HG02981 (cell line): ENCODE results near the gene HTR1A.

ENCODE experiments used
- ATAC-seq: cut with Tn5 transposase; IDR thresholded peaks from one replicate; pipeline ENCODE4 v1.9.1; 2021; ENCODE audit warnings: mild to moderate bottlenecking, moderate library complexity; ENCODE audit not compliant: unreplicated experiment

HTR1A gene

DNA sequence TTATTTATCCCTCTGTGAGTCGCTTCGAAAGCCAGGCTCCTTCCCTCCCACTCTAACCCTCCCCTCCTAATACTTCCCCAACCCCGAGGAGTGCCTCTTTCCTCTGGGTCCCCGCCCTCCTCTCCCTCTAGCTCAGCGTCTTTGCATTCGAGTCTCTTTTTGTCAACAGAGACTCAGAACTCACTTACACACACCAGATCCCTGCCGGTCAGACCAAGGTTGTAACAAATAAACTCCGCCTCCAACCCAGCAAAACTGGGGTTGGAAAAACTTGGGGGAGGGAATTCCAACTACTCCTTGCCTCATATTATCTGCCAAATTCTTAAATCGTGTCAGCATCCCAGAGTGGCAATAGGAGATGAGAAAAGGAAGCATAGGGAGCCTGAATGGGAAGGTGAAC lies at the start of gene HTR1A:
TSS of gene HTR1A (minus strand) at position 167 of the 400 bp plus-strand sequence. CDS start 726 bp downstream, outside the sequence.
- ATAC-seq: no peak

DNA sequence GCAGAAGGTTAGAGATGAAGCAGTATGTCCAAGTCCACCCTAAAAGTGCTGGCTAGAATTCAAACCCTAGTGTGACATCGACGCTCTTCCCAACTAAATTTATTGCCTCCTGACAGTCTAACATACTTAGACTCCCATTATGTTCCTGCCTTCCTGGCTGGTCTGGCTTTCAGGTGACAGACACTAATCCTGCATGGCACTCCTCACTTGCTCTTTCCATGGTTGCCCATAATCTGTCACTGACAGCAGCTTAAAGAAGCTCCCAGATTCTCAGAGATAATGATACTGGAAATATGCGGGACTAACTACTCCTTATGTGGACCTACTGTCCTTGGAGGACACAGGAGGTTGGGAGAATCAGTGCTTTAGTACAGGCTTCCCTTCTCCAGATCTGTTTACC lies 41.7 kb upstream of the HTR1A start:
- ATAC-seq: no peak

DNA sequence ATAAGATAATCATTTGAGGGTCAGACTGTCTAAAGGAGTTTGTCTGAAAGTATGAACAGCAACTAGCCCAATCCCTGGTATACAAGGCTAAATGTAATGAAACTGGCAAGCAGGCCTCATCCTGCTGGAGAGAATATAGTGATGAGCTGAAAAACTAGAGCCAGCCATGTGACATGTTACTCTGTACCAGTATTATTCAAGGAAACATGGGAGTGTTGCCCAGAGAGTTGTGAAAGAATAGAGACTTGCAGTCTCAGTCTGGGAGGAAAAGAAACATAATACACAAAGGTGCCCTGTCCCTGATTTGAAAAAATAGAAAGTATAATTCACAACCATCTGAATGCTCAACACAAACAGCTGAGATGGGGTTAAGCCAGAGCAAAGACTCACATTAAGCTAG lies 37.9 kb upstream of the HTR1A start:
- ATAC-seq: no peak

DNA sequence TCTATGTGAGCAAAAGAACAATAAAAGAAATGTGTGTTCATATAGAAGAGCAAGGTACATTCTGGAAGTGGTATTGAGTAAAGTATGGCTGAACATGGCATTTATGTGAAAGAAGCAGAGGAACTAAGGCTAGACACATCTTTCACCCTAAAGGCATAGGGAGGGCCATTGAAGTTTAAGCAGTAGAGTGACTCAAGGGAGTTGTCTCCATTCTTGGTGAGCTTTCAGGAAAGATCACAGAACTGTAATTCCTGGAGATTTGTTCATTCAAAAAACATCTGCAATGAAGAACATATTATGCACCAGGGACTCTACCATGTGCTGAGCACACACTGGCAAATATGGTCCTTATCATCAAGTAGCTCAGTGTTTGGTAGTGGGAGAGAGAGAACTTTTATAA lies 24.8 kb upstream of the HTR1A start:
- no peak for ATAC-seq

DNA sequence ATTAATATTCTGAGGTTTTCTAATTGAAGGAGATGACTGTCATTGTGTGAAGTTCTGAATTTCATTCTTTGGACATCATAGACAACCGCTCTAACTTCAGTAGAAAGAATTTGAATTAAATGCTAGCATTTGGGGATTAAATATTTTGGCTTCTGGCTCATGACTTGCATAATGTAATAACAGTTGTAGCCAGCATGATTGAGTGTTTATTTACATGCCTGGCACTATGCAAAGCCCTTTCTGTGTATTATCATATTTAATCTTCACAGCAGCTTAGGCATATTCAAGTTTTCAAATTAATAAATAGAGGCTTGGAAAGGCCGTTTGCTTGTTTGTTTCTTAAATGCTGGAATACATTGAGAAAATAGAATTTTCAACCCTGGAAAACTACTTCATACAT lies 19.6 kb upstream of the HTR1A start:
- no peak for ATAC-seq

DNA sequence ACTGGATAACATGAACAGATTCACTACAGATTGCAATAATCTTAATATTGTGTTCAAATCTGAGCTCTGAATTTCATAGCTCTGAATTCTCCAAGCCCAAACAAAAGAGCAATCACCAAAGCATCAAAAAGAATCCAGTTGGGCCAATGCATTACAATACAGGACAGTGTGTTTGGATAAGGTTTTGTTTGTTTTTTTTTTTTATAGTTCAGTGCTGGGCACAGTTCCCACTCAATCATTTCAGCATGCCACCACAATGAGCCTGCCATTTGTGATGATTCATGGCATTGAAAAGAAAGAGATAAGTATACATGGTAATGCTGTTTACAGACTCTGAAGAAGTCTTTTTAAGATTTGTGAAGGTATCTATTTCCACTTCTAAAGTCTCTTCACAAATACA lies 1.7 kb upstream of the HTR1A start:
- no peak for ATAC-seq

DNA sequence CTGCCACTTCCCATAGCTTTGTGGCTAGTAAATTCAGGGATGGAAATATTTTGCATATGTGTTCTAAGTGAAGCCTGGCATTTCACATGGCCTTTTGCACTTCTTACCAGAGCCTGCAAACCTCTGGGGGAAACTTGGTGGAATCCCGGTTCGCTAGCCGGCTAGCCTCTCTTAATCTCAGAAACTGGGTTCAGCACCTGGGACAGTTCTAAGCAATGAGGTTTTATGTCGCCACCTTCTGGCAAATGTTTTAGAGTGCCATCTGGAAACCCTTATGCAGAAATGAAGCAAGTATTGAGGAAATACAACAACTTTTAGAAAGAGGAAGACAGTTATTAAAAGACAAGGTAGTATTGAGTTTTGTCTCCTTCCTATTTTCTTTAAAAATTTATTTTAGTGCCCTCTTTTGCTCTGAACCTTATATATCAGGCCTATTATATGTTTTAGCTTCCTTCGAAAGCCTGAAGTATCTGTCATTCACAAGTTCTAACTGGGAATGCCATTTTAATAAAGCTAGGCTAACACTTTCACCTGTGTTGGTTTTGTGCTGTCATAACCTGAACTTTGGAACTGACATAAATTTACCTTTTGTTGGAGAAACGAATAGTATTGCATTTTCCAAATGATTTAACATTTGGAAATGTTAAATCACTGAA lies 963 bp upstream of the HTR1A start:
- peak; percentile 69 for ATAC-seq

DNA sequence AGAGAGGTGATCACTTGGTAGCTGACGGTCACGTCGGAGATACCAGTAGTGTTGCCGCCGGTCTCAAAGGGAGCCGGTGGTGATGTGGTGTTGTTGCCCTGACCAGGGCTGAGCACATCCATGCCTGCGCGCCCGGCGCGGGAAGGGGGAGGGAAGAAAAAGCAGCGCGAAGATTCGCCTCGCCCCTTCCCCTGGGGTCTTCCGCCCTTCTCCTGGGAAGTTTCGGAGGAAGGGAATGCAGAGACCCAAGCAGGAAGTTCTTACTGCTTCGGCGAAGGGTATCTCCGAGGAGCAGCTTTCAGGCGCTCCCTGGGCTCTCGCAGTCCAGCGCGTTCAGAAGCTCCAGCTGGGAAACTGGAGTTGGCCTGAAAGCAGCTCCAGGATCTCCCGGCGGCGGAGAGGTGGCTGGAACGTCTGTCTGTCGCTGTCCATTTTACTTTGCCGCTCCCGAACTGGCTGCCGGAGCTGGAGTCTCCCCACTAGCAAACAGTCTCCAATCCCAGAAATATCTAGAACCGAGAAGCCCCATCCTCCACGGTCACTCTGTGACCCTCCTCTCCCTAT lies 565 bp downstream of the HTR1A start:
- ATAC-seq: no peak

DNA sequence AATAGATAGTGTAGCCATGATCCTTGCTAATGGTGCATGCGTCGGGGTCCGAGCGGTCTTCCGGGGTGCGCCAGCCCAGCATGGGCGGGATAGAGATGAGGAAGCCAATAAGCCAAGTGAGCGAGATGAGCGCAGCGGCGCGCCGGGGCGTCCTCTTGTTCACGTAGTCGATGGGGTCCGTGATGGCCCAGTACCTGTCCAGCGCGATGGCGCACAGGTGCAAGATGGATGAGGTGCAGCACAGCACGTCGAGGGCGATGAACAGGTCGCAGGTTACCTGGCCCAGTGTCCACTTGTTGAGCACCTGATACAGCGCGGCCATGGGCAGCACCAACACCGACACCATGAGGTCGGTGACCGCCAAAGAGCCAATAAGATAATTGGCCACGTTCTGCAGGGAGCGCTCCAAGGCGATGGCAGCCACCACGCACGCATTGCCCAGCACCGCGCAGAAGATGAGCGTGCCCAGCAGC lies 1.1 kb downstream of the HTR1A start:
- no peak for ATAC-seq

DNA sequence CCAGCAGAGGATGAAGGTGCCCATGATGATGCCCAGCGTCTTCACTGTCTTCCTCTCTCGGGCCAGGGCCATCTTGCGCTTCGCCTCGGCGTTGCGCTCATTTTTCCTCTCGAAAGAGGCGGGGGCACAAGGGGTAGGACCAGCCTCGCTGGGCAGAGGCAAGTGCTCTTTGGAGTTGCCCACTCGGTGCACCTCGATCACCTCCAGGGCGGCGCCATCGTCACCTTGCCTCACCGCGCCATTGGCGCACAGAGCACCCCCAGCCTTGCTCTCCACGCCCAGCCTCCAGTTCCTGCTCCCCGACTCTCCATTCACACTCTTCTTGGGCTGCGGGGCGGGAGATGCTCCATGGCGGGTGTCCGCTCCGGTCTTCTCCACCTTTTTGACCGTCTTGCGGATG lies 1.6 kb downstream of the HTR1A start:
- no peak for ATAC-seq

DNA sequence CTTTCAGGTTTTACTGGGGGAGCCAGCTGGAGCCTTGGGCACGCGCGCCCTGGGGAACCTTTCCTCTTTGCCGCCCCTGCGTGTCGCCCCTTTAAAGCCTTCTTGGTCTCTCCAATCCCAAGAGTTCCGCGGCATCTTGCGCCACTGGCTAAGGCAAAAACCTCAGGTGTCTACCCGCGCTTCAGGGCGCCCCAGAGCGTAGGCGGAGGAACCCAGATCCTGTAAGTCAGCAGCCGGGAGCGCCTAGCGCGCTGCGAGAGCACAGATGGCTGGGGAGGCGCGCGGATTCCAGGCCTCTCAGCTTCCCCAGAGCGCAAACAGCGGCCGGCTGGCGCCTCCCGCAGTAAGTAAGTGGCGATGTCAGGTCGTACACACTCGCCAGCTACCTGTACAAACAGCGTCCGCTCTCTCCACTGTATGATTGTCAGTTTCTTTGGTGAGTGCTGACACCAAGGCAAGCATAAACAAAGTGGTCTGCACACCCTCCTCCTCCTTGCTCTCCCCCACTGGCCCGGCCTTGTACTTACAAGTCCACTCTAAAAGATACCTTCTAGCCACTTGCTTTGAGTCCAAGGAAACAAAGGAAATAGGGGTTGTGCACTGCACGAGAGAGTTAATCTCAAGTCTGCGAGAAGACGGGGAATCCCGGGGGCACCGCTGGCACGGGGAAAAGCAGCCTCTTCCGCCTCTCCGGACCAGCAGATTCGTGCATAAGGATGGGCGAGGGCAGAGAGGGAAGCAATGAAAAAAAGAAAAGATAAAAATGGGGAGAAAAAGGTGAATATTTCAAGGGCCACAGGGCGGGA lies 2.9 kb downstream of the HTR1A start:
- no peak for ATAC-seq

DNA sequence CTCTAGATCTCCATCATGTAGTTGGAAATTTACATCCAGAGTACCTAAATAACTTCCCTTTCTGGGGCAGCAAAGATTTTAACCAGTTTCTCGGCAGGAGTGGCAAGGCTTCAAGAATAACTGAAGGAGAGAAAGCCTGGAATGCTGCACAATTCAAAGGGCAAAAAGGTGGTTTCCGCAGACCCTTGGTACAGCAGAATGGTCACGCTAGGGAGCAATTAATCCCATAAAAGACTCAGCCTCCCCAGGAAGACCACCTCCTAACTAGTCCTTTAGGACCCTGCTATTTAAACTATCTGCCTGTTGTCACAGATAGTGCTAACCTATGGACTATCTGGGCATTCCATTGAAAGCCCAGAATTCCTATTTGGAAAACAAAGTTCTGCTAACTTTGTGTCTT lies 3.6 kb downstream of the HTR1A start:
- no peak for ATAC-seq

DNA sequence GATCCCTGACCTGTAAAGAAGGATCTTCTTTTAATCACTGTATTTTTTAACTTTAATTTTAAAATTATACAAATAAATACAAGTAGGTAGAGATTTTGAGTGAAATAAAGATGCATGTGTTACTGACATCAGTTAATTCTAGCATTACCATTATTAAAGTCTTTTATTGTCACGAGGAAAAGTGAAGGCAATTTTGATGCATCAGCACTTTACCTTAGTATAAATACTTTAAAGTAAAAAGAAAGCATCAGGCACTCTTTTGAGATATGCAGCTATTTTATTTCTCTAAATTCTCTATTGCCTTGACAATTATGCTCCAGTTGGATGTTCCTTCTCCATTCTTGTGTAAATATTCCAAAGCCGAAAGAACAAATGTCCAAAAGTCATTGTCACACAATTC lies 4.6 kb downstream of the HTR1A start:
- no peak for ATAC-seq

DNA sequence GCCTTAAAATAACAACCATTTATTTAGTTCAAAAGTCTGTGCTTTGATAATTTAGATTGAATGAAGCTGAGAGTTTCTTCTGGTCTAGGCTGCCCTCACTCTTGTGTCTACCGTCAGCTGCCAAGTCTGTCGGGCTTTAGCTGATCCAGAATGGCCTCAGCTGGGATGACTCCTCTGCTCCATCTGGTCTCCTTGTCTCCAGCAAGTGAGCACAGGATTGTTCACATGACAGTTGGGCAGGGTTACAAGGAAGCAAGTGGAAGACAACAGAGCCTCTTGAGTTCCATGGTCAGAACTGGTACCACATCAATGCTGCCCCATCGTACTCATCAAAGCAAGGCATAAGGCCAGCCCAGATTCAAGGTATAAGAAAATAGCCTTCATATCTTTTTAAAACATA lies 9.0 kb downstream of the HTR1A start:
- ATAC-seq: no peak

DNA sequence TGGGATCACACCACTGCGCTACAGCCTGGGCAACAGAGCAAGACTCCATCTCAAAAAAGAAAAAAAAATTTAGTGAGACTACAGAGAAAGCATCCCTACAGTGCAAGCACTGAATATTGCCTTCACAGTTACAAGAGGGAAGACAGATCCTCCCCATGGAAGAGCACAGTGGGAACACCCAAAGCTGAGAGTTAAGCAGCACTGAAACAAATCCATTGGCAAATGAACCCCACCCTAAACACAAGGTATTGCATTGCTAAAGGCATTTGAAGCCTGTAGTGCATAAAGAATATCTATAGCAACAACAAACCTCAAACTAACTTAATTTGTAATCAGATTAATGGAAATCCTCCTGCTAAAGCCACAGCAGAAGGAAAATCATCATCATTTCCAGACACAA lies 27.1 kb downstream of the HTR1A start:
- ATAC-seq: no peak

DNA sequence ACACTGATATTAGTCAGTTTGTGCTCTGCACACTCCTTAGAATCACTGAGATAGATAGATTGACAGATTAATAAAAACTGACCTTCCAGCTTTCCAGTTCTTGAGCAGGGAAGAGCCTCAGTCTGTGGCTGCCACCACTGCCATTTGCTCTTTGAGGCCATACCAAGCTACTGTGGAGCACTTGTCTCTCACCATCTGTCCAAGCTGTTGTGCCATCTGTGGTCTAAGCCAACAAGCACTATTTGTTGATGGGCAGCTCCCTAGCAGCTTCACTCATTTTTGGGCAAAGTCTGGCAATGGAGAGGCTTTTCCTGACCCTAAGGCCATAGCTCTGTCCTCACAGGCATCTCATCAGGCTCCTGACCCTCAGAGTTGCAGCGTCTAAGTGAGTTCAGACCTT lies 30.4 kb downstream of the HTR1A start:
- no peak for ATAC-seq

DNA sequence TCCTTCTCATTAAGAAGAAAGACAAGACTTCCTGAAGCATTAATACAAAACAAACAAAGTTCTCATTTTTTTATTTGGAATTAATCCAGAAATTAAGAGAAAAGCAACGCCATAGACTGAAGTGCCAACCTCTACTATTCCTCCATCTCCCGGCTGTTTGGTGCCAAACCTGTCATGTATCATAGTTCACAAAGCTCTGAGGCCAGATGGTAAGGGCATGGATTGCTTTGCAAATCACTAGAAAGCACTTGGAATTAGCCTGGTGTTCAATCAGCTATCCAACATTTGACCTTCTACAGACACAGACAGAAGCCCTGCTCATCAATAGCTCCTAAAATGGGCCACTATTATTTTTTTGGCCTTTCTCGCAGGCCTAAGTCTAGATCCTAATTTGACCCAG lies 33.8 kb downstream of the HTR1A start:
- ATAC-seq: no peak

DNA sequence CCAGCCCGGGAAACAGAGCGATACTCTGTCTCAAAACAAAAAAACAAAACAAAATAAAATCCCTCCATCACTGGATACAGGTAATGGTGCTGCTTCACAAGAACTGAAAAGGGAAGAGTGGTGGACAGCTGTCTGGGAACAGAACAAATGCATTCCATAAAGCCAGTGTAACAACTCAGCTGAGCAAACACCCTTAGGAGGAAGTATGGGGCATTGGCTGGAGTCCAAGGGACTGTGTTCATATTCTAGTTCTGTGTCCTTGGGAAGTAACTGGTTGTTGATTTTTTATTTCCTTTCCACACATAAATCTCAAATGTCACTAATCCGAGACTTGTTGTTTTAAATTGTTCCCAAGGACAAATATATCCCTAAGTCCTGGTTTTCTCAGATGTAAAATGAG lies 38.3 kb downstream of the HTR1A start:
- ATAC-seq: no peak

DNA sequence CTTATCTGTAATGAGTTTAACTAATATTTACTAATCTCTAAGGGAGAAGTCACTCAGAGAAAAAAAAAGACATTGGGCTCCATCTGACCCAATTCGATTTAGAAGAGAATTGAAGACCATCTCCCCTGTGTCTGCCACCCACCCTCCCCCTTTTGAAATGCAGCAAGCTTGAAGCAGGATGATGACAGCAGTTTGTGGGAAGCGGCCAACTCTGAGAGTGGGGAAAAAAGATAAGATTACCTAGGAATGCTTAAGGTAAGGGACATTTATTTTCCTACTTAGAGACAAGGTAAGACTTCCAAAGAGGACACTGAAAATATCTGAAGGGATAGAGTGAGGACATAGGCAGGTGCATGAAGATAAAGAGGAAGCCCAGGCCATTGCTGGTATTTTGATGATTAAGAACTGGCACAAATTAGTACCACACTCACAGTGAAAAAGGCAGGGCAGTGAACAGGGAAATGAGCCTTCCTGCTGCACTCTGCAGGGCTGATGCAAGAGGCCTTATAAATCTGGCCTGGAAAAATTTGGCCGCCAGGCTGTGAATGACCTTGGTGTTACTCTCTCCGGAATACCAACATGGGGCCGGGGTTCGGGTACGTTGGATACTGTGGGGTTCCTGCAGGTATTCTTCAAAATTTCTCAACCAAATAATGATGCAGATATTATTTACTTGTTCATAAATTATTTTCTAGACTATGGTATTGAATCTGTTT lies 42.3 kb downstream of the HTR1A start:
- ATAC-seq: no peak

DNA sequence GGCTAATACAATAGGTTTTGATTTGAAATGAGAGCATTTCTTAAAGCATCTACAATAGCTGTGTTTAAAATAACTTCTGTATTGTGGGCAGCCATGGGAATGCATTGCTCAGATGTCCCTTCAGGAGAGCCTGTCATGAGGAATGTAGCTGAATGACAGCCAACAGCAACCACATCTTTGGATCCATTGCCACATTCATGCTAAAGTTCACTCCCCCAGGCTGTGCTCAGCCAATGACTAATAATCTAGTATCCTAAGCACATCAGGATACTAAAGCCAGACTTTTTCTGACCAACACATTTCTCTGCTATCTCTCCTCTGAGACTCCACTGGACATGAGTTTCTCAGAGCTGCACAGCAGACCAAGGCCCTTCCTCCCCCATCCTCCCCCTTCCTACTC lies 45.5 kb downstream of the HTR1A start:
- ATAC-seq: no peak

DNA sequence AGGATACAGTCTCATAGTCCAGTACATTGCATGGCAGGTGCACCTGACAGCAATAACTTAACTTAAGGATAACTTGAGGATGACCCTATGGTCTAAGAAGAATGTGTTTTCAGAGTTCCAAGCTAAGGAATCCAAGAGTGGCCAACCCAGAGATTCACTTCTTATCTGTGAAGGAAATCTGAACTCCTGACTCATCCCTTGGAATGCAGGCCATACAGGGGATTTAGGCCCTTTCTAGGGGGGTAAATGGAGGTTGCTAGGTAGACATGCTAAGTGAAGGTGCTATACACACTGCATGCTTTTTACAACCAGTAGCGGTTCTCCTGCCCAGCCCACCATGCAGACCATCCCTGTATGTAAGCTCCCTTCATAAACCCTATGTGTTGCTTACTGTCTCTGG lies 50.4 kb downstream of the HTR1A start:
- ATAC-seq: no peak
